K562 (cell line): ENCODE measurements around the gene ILF3. TPM values are rescaled to one million over a fixed set of nuclear protein-coding genes. Genes with fewer than 3 reads are reported as not detected.
A peak's percentile ranks its signal among the peaks of the same experiment; 100 is the strongest.

Experiments
- ATF1 ChIP-seq, 2 experiments: fragments of 450-650 bp in 1 of 2; IDR thresholded peaks; 2 replicates each; pipeline ENCODE4 v1.6.1; 2016; ENCODE audit warnings: missing compliant biosample characterization in 1 of 2, missing genetic modification characterization in 1 of 2
- E2F3 ChIP-seq: fragments of 250-450 bp; sonication (Bioruptor Pico); IDR thresholded peaks from 2 replicates; pipeline ENCODE4 v1.4.0; 2020; ENCODE audit warnings: mild to moderate bottlenecking
- HLTF ChIP-seq: fragments of 450-650 bp; IDR thresholded peaks from 2 replicates; pipeline ENCODE4 v1.6.1; 2016
- MCM5 ChIP-seq: fragments of 450-650 bp; IDR thresholded peaks from 2 replicates; pipeline ENCODE4 v1.6.1; 2016; ENCODE audit warnings: low read depth
- MLLT1 ChIP-seq, 2 experiments: fragments of 450-650 bp; IDR thresholded peaks; 2 replicates each; pipeline ENCODE4 v1.6.1; 2016
- TARDBP ChIP-seq: fragments of 450-650 bp; IDR thresholded peaks from 2 replicates; pipeline ENCODE4 v1.6.1; 2016
- THAP7 ChIP-seq: fragments of 250-450 bp; sonication (Bioruptor Pico); IDR thresholded peaks from 2 replicates; pipeline ENCODE4 v1.5.0; 2021
- XRCC4 ChIP-seq: IDR thresholded peaks from one replicate; pipeline ENCODE4 v1.6.1; 2011; ENCODE audit not compliant: insufficient read depth, insufficient read length; ENCODE audit errors: extremely low read depth
- XRCC5 ChIP-seq: fragments of 200-400 bp; formaldehyde crosslinking; IDR thresholded peaks from 2 replicates; pipeline ENCODE4 v1.6.1; 2017; ENCODE audit warnings: low read depth, mild to moderate bottlenecking, low read length
- ZNF134 ChIP-seq: fragments of 250-450 bp; sonication (Bioruptor Pico); conservative IDR thresholded peaks from 2 replicates; pipeline ENCODE4 v1.4.0; 2020
- polyA plus RNA-seq, 8 experiments: library from polyadenylated mRNA; depleted of rRNA in 4 of 8; stranded (reverse) in 5 of 8; unstranded in 3 of 8; fragments of >200 nt; fragmentation: Nextera tagmentation in 2 of 8; fragmentation: Illumina TruSeq in 1 of 8; extraction: Ambion mirVana in 2 of 8; extraction: Trizol in 1 of 8; gene quantifications; 2 replicates each; pipeline versions ENCODE4 v1.2.1 to v1.2.3, GENCODE V29; 2011 to 2014; ENCODE audit warnings: inconsistent platforms in 1 of 8, missing spikeins in 1 of 8
- total RNA-seq, 7 experiments: library from RNA; depleted of rRNA in 6 of 7; stranded (reverse); fragments of >200 nt in 6 of 7; fragmentation: Illumina TruSeq in 2 of 7; extraction: Trizol in 2 of 7; gene quantifications; 2 replicates each; pipeline versions ENCODE4 v1.2.1 to v1.2.3, GENCODE V29; 2011 to 2021; ENCODE audit warnings: low replicate concordance in 1 of 7
- TF ChIP-seq, protein P1 (sequence below), 2 experiments: fragments of 450-650 bp; IDR thresholded peaks; 2 replicates each; pipeline ENCODE4 v1.6.1; 2016; ENCODE audit warnings: mild to moderate bottlenecking in 2 of 2, borderline replicate concordance in 1 of 2, low read depth in 1 of 2, moderate library complexity in 1 of 2

The ILF3 gene
- total and polyA plus RNA-seq, 9 of the 15 experiments (the other 6 are each of a cell fraction or from before 2014, with no cell fraction given) = 26.0 to 453 (median 175) TPM

DNA sequence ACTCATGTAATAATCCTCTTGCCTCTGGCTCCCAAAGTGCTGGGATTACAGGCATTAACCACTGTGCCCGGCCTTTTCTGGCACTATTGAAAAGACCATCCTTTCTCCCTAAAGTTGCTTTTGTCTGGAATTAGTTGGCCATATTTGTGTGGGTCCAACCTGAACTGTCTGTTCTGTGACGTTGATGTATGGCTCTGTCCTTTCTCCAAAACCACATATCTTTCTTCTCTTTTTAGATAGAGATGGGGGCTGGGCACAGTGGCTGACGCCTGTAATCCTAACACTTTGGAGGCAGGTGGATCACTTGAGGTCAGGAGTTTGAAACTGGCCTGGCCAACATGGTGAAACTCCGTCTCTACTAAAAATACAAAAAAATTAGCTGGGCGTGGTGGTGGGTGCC is 81.6 kb downstream of the ILF3 start (continued):
- TF ChIP-seq MLLT1 (IDR thresholded peaks at IDR 0.05) (no peak), HLTF (no peak), MCM5 (no peak), E2F3 (no peak), TARDBP (no peak), THAP7 (CRISPR knock-in tag) (no peak), ZNF134 (CRISPR knock-in tag) (no peak), ATF1 (CRISPR knock-in tag; IDR thresholded peaks at IDR 0.05) (no peak), ATF1 (tag; IDR thresholded peaks at IDR 0.05) (0 out of 2 replicates have a peak, but pooled peaks have one; percentile 9), XRCC4 (no peak), XRCC5 (no peak)
- TF ChIP-seq, protein P1, sequence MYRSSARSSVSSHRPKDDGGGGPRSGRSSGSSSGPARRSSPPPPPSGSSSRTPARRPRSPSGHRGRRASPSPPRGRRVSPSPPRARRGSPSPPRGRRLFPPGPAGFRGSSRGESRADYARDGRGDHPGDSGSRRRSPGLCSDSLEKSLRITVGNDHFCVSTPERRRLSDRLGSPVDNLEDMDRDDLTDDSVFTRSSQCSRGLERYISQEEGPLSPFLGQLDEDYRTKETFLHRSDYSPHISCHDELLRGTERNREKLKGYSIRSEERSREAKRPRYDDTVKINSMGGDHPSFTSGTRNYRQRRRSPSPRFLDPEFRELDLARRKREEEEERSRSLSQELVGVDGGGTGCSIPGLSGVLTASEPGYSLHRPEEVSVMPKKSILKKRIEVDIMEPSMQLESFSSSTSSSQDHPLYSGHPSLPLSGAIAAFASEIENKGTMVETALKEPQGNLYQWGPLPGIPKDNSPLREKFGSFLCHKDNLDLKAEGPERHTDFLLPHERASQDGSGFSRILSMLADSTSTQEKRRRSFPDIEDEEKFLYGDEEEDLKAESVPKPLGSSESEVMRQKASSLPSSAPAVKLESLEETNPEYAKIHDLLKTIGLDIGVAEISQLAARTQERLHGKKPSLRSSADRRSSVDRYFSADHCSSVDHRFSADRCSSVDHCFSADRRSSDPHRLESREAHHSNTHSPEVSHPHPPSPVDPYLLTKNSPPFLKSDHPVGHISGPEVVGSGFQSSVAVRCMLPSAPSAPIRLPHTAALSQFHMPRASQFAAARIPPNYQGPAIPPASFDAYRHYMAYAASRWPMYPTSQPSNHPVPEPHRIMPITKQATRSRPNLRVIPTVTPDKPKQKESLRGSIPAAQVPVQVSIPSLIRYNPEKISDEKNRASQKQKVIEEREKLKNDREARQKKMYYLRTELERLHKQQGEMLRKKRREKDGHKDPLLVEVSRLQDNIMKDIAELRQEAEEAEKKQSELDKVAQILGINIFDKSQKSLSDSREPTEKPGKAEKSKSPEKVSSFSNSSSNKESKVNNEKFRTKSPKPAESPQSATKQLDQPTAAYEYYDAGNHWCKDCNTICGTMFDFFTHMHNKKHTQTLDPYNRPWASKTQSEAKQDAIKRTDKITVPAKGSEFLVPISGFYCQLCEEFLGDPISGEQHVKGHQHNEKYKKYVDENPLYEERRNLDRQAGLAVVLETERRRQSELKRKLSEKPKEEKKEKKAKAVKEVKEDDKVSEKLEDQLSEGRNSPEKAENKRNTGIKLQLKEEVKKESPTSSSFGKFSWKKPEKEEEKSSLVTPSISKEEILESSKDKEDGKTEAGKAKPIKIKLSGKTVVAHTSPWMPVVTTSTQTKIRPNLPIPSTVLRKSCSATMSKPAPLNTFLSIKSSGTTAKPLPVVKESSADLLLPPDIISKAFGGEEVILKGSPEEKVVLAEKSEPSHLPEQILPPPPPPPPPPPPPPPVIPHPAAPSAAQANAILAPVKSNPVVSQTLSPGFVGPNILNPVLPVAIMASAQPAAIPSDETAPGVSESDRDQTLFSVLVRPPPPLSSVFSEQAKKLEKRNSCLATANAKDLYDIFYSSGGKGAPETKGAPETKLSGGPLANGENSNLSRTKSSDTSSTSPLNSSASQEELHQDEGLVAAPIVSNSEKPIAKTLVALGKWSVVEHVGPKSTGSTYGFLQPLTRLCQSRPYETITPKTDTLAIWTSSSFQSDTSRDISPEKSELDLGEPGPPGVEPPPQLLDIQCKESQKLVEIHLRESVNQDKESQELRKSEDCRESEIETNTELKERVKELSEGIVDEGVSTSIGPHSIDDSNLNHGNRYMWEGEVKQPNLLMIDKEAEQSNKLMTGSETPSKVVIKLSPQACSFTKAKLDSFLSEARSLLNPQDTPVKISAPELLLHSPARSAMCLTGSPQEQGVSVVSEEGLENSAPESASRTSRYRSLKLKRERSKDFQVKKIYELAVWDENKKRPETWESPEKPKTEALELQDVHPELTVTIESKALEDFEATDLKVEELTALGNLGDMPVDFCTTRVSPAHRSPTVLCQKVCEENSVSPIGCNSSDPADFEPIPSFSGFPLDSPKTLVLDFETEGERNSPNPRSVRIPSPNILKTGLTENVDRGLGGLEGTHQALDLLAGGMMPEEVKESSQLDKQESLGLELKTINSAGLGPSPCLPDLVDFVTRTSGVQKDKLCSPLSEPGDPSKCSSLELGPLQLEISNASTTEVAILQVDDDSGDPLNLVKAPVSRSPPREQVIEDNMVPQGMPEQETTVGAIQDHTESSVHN (IDR thresholded peaks at IDR 0.05; ENCODE audit: borderline replicate concordance in 1 of 2, low read depth in 1 of 2) = no peak
